HEK293 (cell line): Measurements from ENCODE around the gene PITPNB.

Experiments
- ZNF248 ChIP-seq: fragments of 450-650 bp; formaldehyde crosslinking; IDR thresholded peaks from 2 replicates; pipeline ENCODE4 v1.5.1; 2017; ENCODE audit warnings: missing biosample characterization, missing genetic modification characterization
- TF ChIP-seq, protein P1 (sequence below): fragments of 450-650 bp; formaldehyde crosslinking; IDR thresholded peaks from 2 replicates; pipeline ENCODE4 v1.5.1; 2016; ENCODE audit warnings: missing biosample characterization, missing genetic modification characterization

DNA sequence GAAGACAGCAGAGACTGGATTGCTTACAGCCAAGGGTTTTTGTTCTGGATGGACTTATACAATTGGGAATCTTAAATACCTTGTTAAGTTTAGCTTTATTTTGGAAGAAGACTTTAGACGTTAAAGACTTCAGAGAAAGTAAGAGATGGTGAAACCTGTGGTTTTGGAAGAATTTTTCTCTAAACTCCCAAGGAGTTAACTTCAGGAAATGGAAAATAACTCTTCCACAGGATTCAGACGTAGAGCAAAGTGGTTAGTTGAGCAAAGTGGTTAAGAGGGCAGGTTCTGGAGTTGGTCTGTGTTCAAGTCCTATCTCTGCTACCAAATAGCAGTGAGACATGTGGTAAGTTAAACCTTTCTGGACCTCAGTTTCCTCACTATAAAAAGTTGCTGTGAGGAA lies 12.8 kb downstream of the PITPNB start:
- TF ChIP-seq, protein P1, sequence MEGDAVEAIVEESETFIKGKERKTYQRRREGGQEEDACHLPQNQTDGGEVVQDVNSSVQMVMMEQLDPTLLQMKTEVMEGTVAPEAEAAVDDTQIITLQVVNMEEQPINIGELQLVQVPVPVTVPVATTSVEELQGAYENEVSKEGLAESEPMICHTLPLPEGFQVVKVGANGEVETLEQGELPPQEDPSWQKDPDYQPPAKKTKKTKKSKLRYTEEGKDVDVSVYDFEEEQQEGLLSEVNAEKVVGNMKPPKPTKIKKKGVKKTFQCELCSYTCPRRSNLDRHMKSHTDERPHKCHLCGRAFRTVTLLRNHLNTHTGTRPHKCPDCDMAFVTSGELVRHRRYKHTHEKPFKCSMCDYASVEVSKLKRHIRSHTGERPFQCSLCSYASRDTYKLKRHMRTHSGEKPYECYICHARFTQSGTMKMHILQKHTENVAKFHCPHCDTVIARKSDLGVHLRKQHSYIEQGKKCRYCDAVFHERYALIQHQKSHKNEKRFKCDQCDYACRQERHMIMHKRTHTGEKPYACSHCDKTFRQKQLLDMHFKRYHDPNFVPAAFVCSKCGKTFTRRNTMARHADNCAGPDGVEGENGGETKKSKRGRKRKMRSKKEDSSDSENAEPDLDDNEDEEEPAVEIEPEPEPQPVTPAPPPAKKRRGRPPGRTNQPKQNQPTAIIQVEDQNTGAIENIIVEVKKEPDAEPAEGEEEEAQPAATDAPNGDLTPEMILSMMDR, result no peak
- TF ChIP-seq ZNF248, result no peak
